GM12891 (cell line): ENCODE data around the gene DDIAS.

Experiments used
- POLR2A ChIP-seq: IDR thresholded peaks from 2 replicates; pipeline ENCODE4 v1.6.1; 2011; ENCODE audit warnings: low read depth, low read length, control low read depth
- POLR2AphosphoS5 ChIP-seq: IDR thresholded peaks from 2 replicates; pipeline ENCODE4 v1.6.1; 2011; ENCODE audit warnings: low read depth, low read length, control low read depth
- TAF1 ChIP-seq: IDR thresholded peaks from 2 replicates; pipeline ENCODE4 v1.6.1; 2011; ENCODE audit warnings: low read depth, low read length, control low read depth

- TF ChIP-seq POLR2A: no peak
- TF ChIP-seq POLR2AphosphoS5: no peak
- TF ChIP-seq TAF1: no peak
Measured at GRCh38 chr11:82979824-82980223, 78.3 kb downstream of the DDIAS start.
